Stomach smooth muscle (tissue), 2 donors: ENCODE results near the gene S1PR1.

ENCODE experiments used
- H3K27ac ChIP-seq: one replicate; pipeline ENCODE4 v1.7.0; 2013; ENCODE audit warnings: mild to moderate bottlenecking, low read length, inconsistent platforms
- H3K27me3 ChIP-seq, 2 donors: one replicate each; pipeline ENCODE4 v1.7.0; 2013; ENCODE audit warnings: low read length in 2 of 2; ENCODE audit not compliant: insufficient read depth in 2 of 2, control insufficient read depth in 1 of 2
- H3K36me3 ChIP-seq, 2 donors: one replicate each; pipeline ENCODE4 v1.7.0; 2013; ENCODE audit warnings: low read length in 2 of 2; ENCODE audit not compliant: control insufficient read depth in 2 of 2, insufficient read depth in 2 of 2
- H3K4me1 ChIP-seq: one replicate; pipeline ENCODE4 v1.7.0; 2013; ENCODE audit warnings: low read length; ENCODE audit not compliant: control insufficient read depth, insufficient read depth
- H3K4me3 ChIP-seq, 2 donors: one replicate each; pipeline ENCODE4 v1.7.0; 2013; ENCODE audit warnings: low read length in 2 of 2
- H3K9ac ChIP-seq, 2 donors: one replicate each; pipeline ENCODE4 v1.7.0; 2013; ENCODE audit warnings: low read length in 2 of 2, mild to moderate bottlenecking in 1 of 2
- H3K9me3 ChIP-seq, 2 donors: one replicate each; pipeline ENCODE4 v1.7.0; 2013; ENCODE audit warnings: low read length in 2 of 2; ENCODE audit not compliant: control insufficient read depth in 2 of 2
- donor health status: healthy.
- donor health status: Pancreatic carcinoma.

S1PR1 gene

GRCh38 chr1:101281751-101282150 lies 44.9 kb downstream of the S1PR1 start:
- Histone ChIP-seq H3K9ac (no peak overlapping the region), H3K36me3 (no peaks in the 10 kb centered on the region), H3K4me1 (no peaks in the 10 kb centered on the region)

DNA sequence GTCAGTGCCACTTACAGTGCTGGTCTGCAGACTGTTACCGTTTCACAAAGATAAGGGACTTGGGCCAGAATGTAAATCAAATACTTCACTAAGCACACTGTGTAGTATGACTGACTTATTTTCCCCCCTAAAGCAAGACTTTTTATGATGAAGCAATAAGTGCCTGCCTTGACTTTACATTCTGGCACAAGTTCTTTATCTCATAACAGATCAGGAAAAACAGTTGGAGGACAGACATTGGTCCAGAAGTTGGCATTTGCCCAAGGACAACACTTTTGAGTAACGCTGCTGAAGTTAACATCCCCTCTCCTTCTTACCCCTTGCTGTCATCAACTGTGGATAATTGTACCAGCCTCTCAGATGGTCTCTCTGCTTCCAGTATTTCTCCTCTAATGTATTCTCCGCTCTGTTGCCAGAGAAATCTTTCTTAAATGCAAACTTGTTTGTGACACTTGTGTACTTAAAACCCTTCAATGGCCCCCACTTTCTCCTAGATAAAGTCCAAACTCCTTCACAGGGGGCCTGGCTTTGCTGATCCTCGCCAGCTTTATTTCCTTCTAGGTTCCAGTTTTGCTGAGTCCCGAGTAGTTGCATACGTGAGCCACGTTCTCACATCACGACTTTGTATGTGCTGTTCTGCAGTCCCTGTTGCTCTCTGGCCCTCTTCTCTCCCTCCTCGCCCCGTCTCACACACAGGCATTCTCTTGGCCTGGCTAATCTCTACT lies 45.7 kb downstream of the S1PR1 start:
- H3K27ac ChIP-seq, result no peak overlapping the region
- H3K9me3 ChIP-seq, result no peaks in the 10 kb centered on the region
- no peaks in the 10 kb centered on the region for H3K4me1 ChIP-seq
- no peaks in the 10 kb centered on the region for H3K36me3 ChIP-seq
- no peak overlapping the region for H3K4me3 ChIP-seq
- H3K9ac ChIP-seq, result no peak overlapping the region
- peaks cover 0 to under 1% of the 10 kb centered on the region in 2 donors for H3K27me3 ChIP-seq

More at GRCh38 chr1:101281751-101282150, 44.9 kb downstream of the S1PR1 start:
- H3K27ac ChIP-seq, result no peak overlapping the region
- peaks cover 0 to 2% of the 10 kb centered on the region in 2 donors for H3K27me3 ChIP-seq
- no peak overlapping the region for H3K4me3 ChIP-seq
- H3K9me3 ChIP-seq, result no peaks in the 10 kb centered on the region

GRCh38 chr1:101283443-101283842 lies 46.6 kb downstream of the S1PR1 start:
- Histone ChIP-seq H3K4me1 (no peaks in the 10 kb centered on the region), H3K9ac (no peak overlapping the region), H3K27me3 (no peaks in the 10 kb centered on the region), H3K4me3 (no peak overlapping the region), H3K36me3 (no peaks in the 10 kb centered on the region), H3K9me3 (no peaks in the 10 kb centered on the region), H3K27ac (no peak overlapping the region)

DNA sequence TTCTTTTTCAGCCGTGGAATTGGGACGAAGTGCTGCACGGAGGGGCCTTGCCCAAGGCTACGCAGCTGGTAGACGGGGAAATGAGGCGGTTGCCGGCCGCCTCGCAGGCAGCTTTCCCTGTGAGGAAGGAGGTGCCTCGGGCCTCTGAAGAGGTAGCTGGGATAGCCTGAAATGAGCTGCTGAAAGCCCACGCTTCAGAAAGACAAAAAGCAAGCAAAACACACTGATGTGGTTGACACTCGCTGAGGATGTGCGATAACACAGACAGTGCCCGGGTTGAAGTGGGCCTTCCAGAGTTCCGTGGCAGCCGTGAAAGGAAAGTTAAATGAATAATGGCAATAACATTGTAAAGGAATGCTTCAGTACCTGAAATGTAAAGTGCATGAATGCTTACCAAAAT lies 47.2 kb downstream of the S1PR1 start:
- Histone ChIP-seq H3K4me1 (no peaks in the 10 kb centered on the region), H3K36me3 (no peaks in the 10 kb centered on the region), H3K9me3 (no peaks in the 10 kb centered on the region), H3K27me3 (no peaks in the 10 kb centered on the region), H3K4me3 (no peak overlapping the region), H3K9ac (no peak overlapping the region), H3K27ac (no peak overlapping the region)

GRCh38 chr1:101284622-101285218 lies 47.9 kb downstream of the S1PR1 start:
- Histone ChIP-seq H3K27me3 (no peaks in the 10 kb centered on the region), H3K36me3 (no peaks in the 10 kb centered on the region), H3K9ac (no peak overlapping the region), H3K9me3 (no peaks in the 10 kb centered on the region), H3K4me3 (no peak overlapping the region), H3K27ac (no peak overlapping the region), H3K4me1 (no peaks in the 10 kb centered on the region)

GRCh38 chr1:101285922-101286570 lies 49.2 kb downstream of the S1PR1 start:
- no peak overlapping the region for H3K9ac ChIP-seq
- H3K4me3 ChIP-seq, result no peak overlapping the region
- no peak overlapping the region for H3K27ac ChIP-seq
- H3K27me3 ChIP-seq, result no peaks in the 10 kb centered on the region
- no peaks in the 10 kb centered on the region for H3K4me1 ChIP-seq
- H3K36me3 ChIP-seq, result no peaks in the 10 kb centered on the region
- no peaks in the 10 kb centered on the region for H3K9me3 ChIP-seq

GRCh38 chr1:101288491-101288944 lies 51.7 kb downstream of the S1PR1 start:
- Histone ChIP-seq H3K36me3 (no peaks in the 10 kb centered on the region), H3K27me3 (no peaks in the 10 kb centered on the region), H3K27ac (no peak overlapping the region), H3K9me3 (no peaks in the 10 kb centered on the region), H3K4me1 (no peaks in the 10 kb centered on the region), H3K9ac (no peak overlapping the region), H3K4me3 (no peak overlapping the region)

DNA sequence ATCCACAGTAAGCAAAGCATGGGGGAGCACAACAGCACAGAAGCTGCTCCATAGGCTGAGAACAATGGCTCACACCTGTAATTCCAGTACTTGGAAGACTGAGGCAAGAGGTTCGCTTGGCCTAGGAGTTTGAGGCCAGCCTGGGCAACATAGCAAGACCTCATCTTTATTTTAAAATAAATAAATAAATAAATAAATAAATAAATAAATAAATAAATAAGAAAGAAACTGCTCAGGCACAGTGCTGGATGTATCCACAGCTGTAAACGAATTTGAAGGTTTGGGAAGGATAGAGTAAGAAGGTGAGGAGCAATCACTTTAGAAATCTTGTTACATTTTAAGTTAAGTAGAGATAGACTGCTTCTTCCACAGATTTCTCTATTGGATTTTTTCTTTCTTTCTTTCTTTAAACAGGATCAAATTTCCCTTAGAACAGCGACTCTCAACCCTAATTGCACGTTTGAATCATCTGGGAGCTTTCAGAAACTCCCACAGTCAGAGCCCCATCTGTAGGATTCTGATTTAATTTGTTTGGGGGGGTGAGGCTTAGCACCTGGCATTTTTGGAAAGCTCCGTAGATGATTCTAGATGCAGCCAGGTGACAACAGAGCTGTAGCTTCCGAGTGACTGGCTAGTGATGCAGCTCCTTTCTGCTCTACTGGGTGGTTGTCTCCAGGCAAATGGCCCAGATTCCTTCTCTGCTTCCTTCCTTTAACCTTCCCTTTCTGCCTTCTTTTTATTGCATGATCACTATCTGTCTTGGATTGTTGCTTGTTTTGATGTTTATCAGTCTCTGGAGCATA lies 53.5 kb downstream of the S1PR1 start:
- Histone ChIP-seq H3K27me3 (no peaks in the 10 kb centered on the region), H3K36me3 (no peaks in the 10 kb centered on the region), H3K27ac (no peak overlapping the region), H3K9me3 (no peaks in the 10 kb centered on the region), H3K4me3 (no peak overlapping the region), H3K4me1 (no peaks in the 10 kb centered on the region), H3K9ac (no peak overlapping the region)
